ENCODE data around the gene PCCA. TPM values are rescaled to one million over a fixed set of nuclear protein-coding genes. Genes with fewer than 3 reads are reported as not detected.
A peak's percentile ranks its signal among the peaks of the same experiment; 100 is the strongest.

The PCCA gene
- total RNA-seq, 1 donor from 2014 or later = 6.4 TPM

- no peaks in the 10 kb centered on the region for H3K4me1 Mint-ChIP-seq
- no peak overlapping the region for H3K27ac Mint-ChIP-seq
- peaks cover 21% of the 10 kb centered on the region for H3K36me3 Mint-ChIP-seq (ENCODE audit: low read depth)
- no peaks in the 10 kb centered on the region for H3K27me3 Mint-ChIP-seq
- no peak overlapping the region for H3K4me3 Mint-ChIP-seq
- intact Hi-C loops (cut with micrococcal nuclease) = no loop called here
- DNase-seq = peak; percentile 50
- peaks cover 29% of the 10 kb centered on the region for H3K9me3 Mint-ChIP-seq
Measured at GRCh38 chr13:100409132-100409531, 320.2 kb downstream of the PCCA start.

- H3K9me3 Mint-ChIP-seq = peaks cover 6% of the 10 kb centered on the region
- H3K27me3 Mint-ChIP-seq = no peaks in the 10 kb centered on the region
- peak; percentile 51 for DNase-seq
- no peak overlapping the region for H3K4me3 Mint-ChIP-seq
- peaks cover 23% of the 10 kb centered on the region for H3K36me3 Mint-ChIP-seq (ENCODE audit: low read depth)
- H3K4me1 Mint-ChIP-seq = peaks cover 9% of the 10 kb centered on the region
- peak overlapping the region; percentile 30 for H3K27ac Mint-ChIP-seq
- intact Hi-C loops (cut with micrococcal nuclease) = loop anchor here (1.0 kb wide), 1 partner anchor 11 kb away; no protein-coding TSS in a partner anchor
Measured at GRCh38 chr13:100423375-100423774, 334.5 kb downstream of the PCCA start.

GRCh38 chr13:100428986-100429385, 340.1 kb downstream of the PCCA start:
- peak; percentile 34 for DNase-seq
- H3K27me3 Mint-ChIP-seq = no peaks in the 10 kb centered on the region

GRCh38 chr13:100432611-100433010, 343.7 kb downstream of the PCCA start:
- peak; percentile 41 for DNase-seq
- Mint-ChIP-seq H3K4me3 (no peak overlapping the region), H3K27ac (no peak overlapping the region), H3K9me3 (peaks cover 11% of the 10 kb centered on the region), H3K27me3 (no peaks in the 10 kb centered on the region), H3K4me1 (peaks cover 31% of the 10 kb centered on the region), H3K36me3 (ENCODE audit: low read depth) (peaks cover 20% of the 10 kb centered on the region)
- intact Hi-C loops (cut with micrococcal nuclease) = no loop called here

More at GRCh38 chr13:100428986-100429385, 340.1 kb downstream of the PCCA start:
- Mint-ChIP-seq H3K27ac (no peak overlapping the region), H3K4me1 (peaks cover 22% of the 10 kb centered on the region), H3K9me3 (peaks cover 9% of the 10 kb centered on the region), H3K36me3 (ENCODE audit: low read depth) (peaks cover 25% of the 10 kb centered on the region), H3K4me3 (no peak overlapping the region)
- intact Hi-C loops (cut with micrococcal nuclease) = no loop called here

GRCh38 chr13:100433475-100433874, 344.6 kb downstream of the PCCA start:
- no peaks in the 10 kb centered on the region for H3K27me3 Mint-ChIP-seq
- DNase-seq = peak; percentile 49
- H3K27ac Mint-ChIP-seq = peak overlapping the region; percentile 26
- H3K4me3 Mint-ChIP-seq = peak overlapping the region; percentile 22
- peaks cover 11% of the 10 kb centered on the region for H3K9me3 Mint-ChIP-seq
- peaks cover 20% of the 10 kb centered on the region for H3K36me3 Mint-ChIP-seq (ENCODE audit: low read depth)
- intact Hi-C loops (cut with micrococcal nuclease) = no loop called here
- peaks cover 31% of the 10 kb centered on the region for H3K4me1 Mint-ChIP-seq

- no peaks in the 10 kb centered on the region for H3K27me3 Mint-ChIP-seq
- peaks cover 20% of the 10 kb centered on the region for H3K36me3 Mint-ChIP-seq (ENCODE audit: low read depth)
- H3K4me3 Mint-ChIP-seq = peak overlapping the region; percentile 22
- peak; percentile 68 for DNase-seq
- intact Hi-C loops (cut with micrococcal nuclease) = loop anchor here (1.0 to 2.0 kb wide), 3 partner anchors 11 to 73 kb away; no protein-coding TSS in a partner anchor
- peaks cover 31% of the 10 kb centered on the region for H3K4me1 Mint-ChIP-seq
- peak overlapping the region; percentile 26 for H3K27ac Mint-ChIP-seq
- peaks cover 11% of the 10 kb centered on the region for H3K9me3 Mint-ChIP-seq
Measured at GRCh38 chr13:100434010-100434763, 345.3 kb downstream of the PCCA start.

- DNase-seq = peak; percentile 50
- intact Hi-C loops (cut with micrococcal nuclease) = no loop called here
- Mint-ChIP-seq H3K27me3 (no peaks in the 10 kb centered on the region), H3K4me1 (peaks cover 26% of the 10 kb centered on the region), H3K4me3 (no peak overlapping the region), H3K36me3 (ENCODE audit: low read depth) (peaks cover 14% of the 10 kb centered on the region), H3K9me3 (peaks cover 11% of the 10 kb centered on the region), H3K27ac (no peak overlapping the region)
Measured at GRCh38 chr13:100436099-100436498, 347.2 kb downstream of the PCCA start.

GRCh38 chr13:100438059-100438788, 349.3 kb downstream of the PCCA start:
- peaks cover 6% of the 10 kb centered on the region for H3K36me3 Mint-ChIP-seq (ENCODE audit: low read depth)
- no peak overlapping the region for H3K4me3 Mint-ChIP-seq
- DNase-seq = peak; percentile 39
- no peak overlapping the region for H3K27ac Mint-ChIP-seq
- peaks cover 20% of the 10 kb centered on the region for H3K4me1 Mint-ChIP-seq
- intact Hi-C loops (cut with micrococcal nuclease) = no loop called here
- H3K27me3 Mint-ChIP-seq = no peaks in the 10 kb centered on the region
- peaks cover 7% of the 10 kb centered on the region for H3K9me3 Mint-ChIP-seq

GRCh38 chr13:100439247-100439970, 350.5 kb downstream of the PCCA start:
- Mint-ChIP-seq H3K4me3 (no peak overlapping the region), H3K27me3 (no peaks in the 10 kb centered on the region), H3K27ac (no peak overlapping the region), H3K4me1 (peaks cover 12% of the 10 kb centered on the region), H3K9me3 (peaks cover 7% of the 10 kb centered on the region), H3K36me3 (ENCODE audit: low read depth) (peaks cover 6% of the 10 kb centered on the region)
- intact Hi-C loops (cut with micrococcal nuclease) = no loop called here
- DNase-seq = no peak

GRCh38 chr13:100440751-100441425, 352.0 kb downstream of the PCCA start:
- Mint-ChIP-seq H3K4me3 (no peak overlapping the region), H3K4me1 (peaks cover 5% of the 10 kb centered on the region), H3K27ac (no peak overlapping the region), H3K36me3 (ENCODE audit: low read depth) (peaks cover 1% of the 10 kb centered on the region), H3K9me3 (peaks cover 7% of the 10 kb centered on the region), H3K27me3 (no peaks in the 10 kb centered on the region)
- DNase-seq = no peak
- intact Hi-C loops (cut with micrococcal nuclease) = no loop called here

- H3K4me1 Mint-ChIP-seq = peaks cover 5% of the 10 kb centered on the region
- no peak overlapping the region for H3K4me3 Mint-ChIP-seq
- H3K9me3 Mint-ChIP-seq = no peaks in the 10 kb centered on the region
- intact Hi-C loops (cut with micrococcal nuclease) = no loop called here
- H3K36me3 Mint-ChIP-seq (ENCODE audit: low read depth) = no peaks in the 10 kb centered on the region
- no peak for DNase-seq
- H3K27me3 Mint-ChIP-seq = no peaks in the 10 kb centered on the region
- no peak overlapping the region for H3K27ac Mint-ChIP-seq
Measured at GRCh38 chr13:100442095-100442832, 353.4 kb downstream of the PCCA start.

- H3K4me3 Mint-ChIP-seq = no peak overlapping the region
- H3K4me1 Mint-ChIP-seq = peaks cover 5% of the 10 kb centered on the region
- intact Hi-C loops (cut with micrococcal nuclease) = no loop called here
- no peak overlapping the region for H3K27ac Mint-ChIP-seq
- no peak for DNase-seq
- no peaks in the 10 kb centered on the region for H3K9me3 Mint-ChIP-seq
- no peaks in the 10 kb centered on the region for H3K27me3 Mint-ChIP-seq
- peaks cover 2% of the 10 kb centered on the region for H3K36me3 Mint-ChIP-seq (ENCODE audit: low read depth)
Measured at GRCh38 chr13:100443278-100443997, 354.5 kb downstream of the PCCA start.
